Measurements from ENCODE around the gene PBXIP1. TPM values are rescaled to one million over a fixed set of nuclear protein-coding genes. Genes with fewer than 3 reads are reported as not detected.
"Not testable (repeated sequence)": the region's sequence is repeated elsewhere in the genome, so short reads cannot be mapped to it uniquely, and the experiment has no call there.

Gene PBXIP1
- total RNA-seq, 1 donor from 2014 or later: 49.6 TPM

- TF ChIP-seq CTCF (conservative IDR thresholded peaks at IDR 0.05; ENCODE audit: low read depth, low read length): no peak
- H3K4me3 ChIP-seq (ENCODE audit: low read depth, low read length): no peak overlapping the region
- DNase-seq (ENCODE audit: low read depth): no peak
Measured at GRCh38 chr1:154908937-154909336, 47.0 kb downstream of the PBXIP1 start.

- not testable (repeated sequence) for DNase-seq (ENCODE audit: low read depth); H3K4me3 ChIP-seq (ENCODE audit: low read depth, low read length)
Measured at GRCh38 chr1:154908129-154908528, 47.8 kb downstream of the PBXIP1 start.

GRCh38 chr1:154906621-154907081, 49.2 kb downstream of the PBXIP1 start:
- TF ChIP-seq CTCF (conservative IDR thresholded peaks at IDR 0.05; ENCODE audit: low read depth, low read length): peak; percentile 51
- DNase-seq (ENCODE audit: low read depth): no peak
- H3K4me3 ChIP-seq (ENCODE audit: low read depth, low read length): no peak overlapping the region

GRCh38 chr1:154902938-154903566, 52.8 kb downstream of the PBXIP1 start:
- DNase-seq (ENCODE audit: low read depth): no peak
- no peak for TF ChIP-seq CTCF (conservative IDR thresholded peaks at IDR 0.05; ENCODE audit: low read depth, low read length)
- no peak overlapping the region for H3K4me3 ChIP-seq (ENCODE audit: low read depth, low read length)

GRCh38 chr1:154901591-154901990, 54.3 kb downstream of the PBXIP1 start:
- TF ChIP-seq CTCF (conservative IDR thresholded peaks at IDR 0.05; ENCODE audit: low read depth, low read length): no peak
- DNase-seq (ENCODE audit: low read depth): no peak
- H3K4me3 ChIP-seq (ENCODE audit: low read depth, low read length): no peak overlapping the region

- DNase-seq (ENCODE audit: low read depth): no peak
- TF ChIP-seq CTCF (conservative IDR thresholded peaks at IDR 0.05; ENCODE audit: low read depth, low read length): no peak
- no peak overlapping the region for H3K4me3 ChIP-seq (ENCODE audit: low read depth, low read length)
Measured at GRCh38 chr1:154899041-154899440, 56.9 kb downstream of the PBXIP1 start.

- H3K4me3 ChIP-seq (ENCODE audit: low read depth, low read length): no peak overlapping the region
- no peak for TF ChIP-seq CTCF (conservative IDR thresholded peaks at IDR 0.05; ENCODE audit: low read depth, low read length)
- no peak for DNase-seq (ENCODE audit: low read depth)
Measured at GRCh38 chr1:154896771-154897286, 59.1 kb downstream of the PBXIP1 start.
